Caki2 (cell line): ENCODE measurements around the gene SBK2. TPM values are rescaled to one million over a fixed set of nuclear protein-coding genes. Genes with fewer than 3 reads are reported as not detected.
A peak's percentile ranks its signal among the peaks of the same experiment; 100 is the strongest.

Experiments
- DNase-seq: peaks from one replicate; pipeline ENCODE4 v3.0.0-alpha.2; 2015; ENCODE audit warnings: low read depth
- in situ Hi-C: cut with HindIII; loops from 2 replicates; pipeline ENCODE4 v1.10.0; 2016; ENCODE audit warnings: low sequenced_read_pairs, low pct_unique_long_range_greater_than_20kb, mixed read lengths
- total RNA-seq: library from RNA; depleted of rRNA; stranded (reverse); fragments of >200 nt; shearing (Covaris generic); gene quantifications from 2 replicates; pipeline ENCODE4 v1.2.3, GENCODE V29; 2014; ENCODE audit warnings: low replicate concordance

The SBK2 gene
- total RNA-seq, 1 experiment from 2014 or later = not detected

DNA sequence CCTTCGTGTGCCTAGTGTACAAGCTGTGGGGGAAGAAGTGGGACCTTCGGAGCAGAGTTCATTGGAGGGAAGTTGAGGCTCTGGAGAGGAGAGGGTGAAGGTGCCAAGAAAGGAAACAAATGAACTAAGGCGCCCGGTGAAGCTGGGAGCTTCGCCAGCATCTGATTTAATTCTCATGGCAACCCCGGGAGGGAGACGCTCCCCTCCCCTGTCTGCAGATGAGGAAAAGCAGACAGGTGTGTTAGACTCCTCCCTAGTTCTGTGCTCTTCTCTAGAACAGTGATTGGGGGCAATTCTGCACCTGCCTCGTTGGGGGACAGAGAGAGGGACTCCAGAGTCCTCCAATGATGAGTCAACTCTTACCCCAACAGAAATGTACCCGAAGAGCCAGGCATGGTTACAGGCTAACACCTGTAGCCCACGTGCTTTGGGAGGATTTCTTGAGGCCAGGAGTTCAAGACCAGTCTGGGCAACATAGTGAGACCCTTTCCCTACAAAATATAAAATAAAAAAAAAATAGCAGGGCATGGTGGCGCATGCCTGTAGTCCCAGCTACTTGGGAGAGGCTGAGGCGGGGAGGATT lies 44.5 kb downstream of the SBK2 start:
- in situ Hi-C loops = no loop called here
- DNase-seq = no peak

DNA sequence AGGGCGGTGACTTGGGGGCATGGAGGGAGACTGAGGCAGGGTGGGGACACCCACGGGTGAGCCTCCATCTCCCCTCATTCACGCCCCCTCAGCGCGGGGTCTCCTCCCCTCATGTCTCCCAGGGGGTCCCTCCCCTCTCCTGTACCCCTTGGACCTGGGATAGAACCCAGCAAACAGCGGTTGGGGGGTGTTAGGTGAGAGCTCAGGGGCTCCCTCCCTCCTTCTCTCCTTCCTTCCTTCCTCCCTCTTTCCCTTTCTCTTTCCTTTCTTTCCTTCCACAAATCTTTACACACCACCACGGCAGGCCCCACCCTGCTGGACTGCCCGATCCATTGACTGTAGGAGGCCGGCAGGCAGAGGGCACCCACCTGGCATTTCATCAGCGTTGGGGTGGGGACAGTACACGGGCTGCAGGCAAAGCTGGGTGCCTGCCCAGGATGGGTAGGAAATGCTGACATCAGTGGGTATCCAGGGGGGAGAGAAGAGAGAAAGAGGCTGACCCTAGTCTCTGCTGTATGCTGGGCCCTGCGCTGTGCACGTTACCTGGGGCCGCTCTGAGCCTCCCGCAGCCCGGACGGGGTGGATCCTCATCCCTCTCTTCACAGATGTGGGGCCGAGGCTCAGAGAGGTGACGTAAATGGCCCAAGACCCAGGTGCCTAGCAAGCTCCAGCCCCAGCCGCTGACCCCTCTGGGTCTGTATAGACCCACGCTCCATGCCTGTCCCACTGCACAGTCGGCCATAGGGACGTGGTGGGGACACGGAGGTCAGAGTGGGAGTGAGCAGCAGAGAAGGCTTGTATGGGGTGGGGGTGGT lies 45.2 kb downstream of the SBK2 start:
- in situ Hi-C loops = no loop called here

DNA sequence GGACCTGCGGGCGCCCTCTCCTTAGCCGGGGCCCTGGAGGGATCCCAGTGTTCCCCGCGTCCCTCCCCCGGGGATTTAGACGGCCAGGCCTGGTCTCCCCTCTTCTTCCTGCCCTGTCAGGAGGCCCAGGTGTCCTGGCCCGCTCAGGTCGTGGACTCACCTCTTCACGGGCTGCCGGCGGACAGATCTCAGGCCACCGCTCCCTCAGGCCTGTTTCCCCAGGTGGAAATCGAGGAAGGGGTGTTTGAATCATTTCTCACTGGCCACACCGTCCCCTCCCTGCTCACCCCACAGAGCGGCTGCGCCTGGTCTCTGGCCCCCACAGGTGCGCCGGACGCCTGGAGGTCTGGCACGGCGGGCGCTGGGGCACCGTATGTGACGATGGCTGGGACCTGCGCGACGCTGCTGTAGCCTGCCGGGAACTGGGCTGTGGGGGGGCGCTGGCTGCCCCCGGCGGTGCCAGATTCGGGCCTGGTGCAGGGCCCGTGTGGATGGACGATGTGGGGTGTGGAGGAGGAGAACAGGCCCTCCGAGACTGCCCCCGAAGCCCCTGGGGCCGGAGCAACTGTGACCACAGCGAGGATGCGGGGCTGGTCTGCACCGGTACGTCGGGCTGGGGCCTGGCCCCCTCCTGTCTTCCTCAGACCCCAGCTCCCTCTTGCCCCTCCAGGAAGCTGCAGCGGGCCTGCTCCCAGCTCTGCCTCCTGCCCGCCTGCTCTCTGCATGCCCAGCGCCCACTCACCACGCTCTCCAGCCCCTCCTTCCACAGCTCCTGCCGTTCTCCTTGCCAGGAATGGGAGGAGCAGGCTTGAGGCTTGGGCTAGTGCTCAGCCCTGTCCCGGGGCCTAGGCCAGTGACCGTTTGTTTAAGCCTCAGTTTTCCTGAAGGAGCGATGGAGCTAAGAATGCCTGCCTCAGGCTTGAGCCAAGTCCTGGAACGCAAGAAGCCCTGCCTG lies 46.2 kb downstream of the SBK2 start:
- no peak for DNase-seq
- in situ Hi-C loops = no loop called here

More for the DNA sequence above, 45.2 kb downstream of the SBK2 start:
- no peak for DNase-seq

DNA sequence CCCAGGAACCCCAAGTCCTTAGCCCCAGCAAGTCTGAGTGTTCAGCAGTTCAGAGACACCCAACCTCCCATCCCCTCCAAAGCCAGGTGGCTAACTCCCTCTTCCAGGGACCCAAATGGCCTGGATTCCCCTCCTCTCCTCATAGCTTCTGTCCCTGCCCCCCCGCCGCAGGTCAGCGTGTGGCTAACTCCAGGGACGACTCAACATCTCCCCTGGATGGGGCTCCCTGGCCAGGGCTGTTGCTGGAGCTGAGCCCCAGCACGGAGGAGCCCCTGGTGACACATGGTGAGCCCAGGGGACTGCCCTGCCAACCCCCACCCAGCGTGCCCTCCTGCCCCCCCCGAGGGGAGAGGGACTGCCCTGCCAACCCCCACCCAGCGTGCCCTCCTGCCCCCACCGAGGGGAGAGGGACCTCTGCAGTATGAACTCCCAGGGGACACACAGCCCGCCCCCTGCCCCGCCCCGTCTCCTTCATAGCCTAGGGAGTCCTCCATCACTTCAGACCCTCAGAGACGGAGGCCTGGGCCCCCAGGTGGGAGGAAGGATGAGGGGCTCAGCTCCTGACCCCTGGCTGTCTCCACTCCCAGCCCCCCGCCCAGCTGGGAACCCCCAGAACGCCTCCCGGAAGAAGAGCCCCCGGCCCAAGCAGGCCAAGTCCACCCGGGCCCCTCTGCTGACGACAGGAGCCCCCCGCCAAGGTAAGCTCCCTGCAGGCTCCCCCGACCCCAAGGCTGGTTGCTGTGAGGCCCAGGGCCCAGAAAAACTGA lies 47.0 kb downstream of the SBK2 start:
- in situ Hi-C loops = no loop called here
- DNase-seq = no peak

DNA sequence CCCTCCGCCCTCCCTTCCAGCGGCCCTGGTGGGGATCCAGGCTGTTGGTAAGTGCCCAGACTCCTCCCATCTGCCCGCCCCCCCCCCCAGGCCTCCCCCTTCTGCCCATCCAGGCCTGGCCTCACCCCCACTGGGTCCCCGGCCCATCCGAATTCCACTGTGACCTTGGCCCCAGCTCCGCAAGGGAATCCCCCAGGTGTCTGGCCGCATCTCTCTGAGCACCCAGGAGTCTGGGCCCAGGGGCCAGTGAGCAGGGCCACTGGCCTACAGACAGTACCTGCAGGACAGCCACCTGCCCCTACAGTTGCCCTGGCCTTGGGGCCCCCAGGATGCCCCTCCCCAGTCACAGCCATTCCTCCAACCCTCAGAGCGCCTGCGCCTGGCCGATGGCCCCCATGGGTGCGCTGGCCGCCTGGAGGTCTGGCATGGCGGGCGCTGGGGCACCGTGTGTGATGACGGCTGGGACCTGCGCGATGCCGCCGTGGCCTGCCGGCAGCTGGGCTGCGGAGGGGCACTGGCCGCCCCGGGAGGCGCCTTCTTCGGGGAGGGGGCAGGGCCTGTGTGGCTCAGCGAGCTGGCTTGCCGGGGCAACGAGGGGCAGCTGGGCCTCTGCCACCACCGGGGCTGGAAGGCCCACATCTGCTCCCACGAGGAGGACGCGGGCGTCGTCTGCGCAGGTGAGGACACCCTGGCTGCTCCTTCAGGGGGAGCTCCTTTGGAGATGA lies 47.8 kb downstream of the SBK2 start:
- in situ Hi-C loops = no loop called here
- no peak for DNase-seq

DNA sequence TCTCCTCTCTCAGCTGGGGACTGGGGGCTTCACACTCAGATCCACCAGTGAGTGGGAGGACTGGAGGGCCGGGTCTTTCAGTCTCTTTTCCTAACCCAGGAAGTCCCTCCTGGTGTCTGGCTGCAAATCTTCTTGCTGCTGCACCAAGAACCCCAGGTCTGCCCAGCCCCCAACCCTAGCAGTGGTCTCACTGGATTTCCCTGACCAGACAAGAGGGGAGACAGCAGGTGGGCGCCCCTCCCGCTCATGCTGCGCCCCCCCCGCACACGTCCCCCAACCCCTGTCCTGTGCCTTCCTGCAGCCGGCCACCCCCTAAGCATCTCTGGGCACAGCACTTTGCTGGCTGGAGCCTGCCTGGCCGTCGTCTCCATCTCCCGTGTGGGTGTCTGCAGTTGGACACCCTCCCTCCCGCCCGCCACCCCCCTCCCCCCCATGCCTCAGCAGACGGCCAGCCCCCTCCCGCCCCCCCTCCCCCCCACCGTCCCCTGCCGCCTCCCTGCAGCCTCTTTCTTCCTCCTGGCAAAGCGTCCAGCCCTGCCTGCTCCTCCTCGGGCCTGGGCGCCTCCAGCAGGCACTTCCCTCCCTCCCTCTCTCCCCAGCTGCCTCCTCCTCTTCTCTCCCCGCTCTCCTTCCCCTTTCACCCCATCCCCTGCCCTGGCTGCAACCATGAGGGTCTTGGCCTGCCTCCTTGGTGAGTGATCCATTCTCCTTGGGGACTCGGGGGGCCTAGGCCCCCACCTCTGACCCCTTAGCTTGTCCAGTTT lies 48.8 kb downstream of the SBK2 start, which contains the start of gene SSC5D:
Gene SSC5D (plus strand): TSS at position 513 of the 764 bp plus-strand sequence. CDS start 154 bp downstream, at position 667.
- no peak for DNase-seq

DNA sequence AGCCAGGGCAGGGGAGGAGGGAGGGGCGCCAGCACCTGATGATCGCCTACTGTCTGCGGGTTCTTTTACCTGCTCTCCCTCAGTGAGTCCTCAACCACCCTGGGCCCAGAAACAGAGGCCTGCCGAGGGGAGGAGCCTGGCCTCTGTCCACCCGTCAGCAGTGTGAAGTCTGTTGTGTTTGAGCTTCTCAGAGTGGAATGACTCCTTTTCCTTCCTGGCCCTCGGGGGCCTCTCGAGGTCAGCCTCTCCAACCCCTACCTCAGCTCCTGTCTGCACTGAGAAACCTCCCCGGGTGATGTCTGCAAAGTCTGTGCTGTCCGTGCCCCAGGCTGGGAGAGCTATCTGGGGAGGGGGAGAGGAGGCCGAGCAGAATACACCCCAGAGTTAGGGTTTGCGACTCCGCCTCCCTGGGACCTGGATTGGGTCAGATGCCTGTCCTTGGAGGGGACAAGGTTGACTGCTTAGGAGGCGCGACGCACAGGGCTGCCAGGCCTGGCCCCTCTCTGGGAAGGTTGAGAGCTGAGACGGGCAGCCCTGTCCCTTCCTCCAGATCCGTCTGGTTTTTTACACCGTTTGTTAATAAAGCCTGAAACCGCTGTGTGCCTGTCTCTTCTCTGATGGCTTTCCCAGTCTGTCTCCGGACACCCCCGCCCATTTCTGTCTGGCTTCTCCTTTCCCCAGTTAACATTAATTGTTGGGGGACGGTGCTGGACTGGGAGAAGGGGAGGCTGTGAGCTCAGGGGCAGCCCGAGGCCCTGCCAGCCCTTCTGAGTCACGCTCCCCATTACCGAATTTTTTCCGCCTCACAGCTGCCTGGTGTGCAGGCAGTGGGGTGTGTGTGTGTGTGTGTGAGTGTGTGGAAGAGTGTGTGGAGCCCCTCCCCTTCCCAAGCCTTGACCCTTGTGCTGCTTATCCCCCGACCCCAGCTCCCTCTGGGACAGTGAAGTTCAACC lies 49.7 kb downstream of the SBK2 start:
- DNase-seq = peak; percentile 79
- in situ Hi-C loops = no loop called here

More for the DNA sequence above, 48.8 kb downstream of the SBK2 start, which contains the start of gene SSC5D:
- in situ Hi-C loops = no loop called here

DNA sequence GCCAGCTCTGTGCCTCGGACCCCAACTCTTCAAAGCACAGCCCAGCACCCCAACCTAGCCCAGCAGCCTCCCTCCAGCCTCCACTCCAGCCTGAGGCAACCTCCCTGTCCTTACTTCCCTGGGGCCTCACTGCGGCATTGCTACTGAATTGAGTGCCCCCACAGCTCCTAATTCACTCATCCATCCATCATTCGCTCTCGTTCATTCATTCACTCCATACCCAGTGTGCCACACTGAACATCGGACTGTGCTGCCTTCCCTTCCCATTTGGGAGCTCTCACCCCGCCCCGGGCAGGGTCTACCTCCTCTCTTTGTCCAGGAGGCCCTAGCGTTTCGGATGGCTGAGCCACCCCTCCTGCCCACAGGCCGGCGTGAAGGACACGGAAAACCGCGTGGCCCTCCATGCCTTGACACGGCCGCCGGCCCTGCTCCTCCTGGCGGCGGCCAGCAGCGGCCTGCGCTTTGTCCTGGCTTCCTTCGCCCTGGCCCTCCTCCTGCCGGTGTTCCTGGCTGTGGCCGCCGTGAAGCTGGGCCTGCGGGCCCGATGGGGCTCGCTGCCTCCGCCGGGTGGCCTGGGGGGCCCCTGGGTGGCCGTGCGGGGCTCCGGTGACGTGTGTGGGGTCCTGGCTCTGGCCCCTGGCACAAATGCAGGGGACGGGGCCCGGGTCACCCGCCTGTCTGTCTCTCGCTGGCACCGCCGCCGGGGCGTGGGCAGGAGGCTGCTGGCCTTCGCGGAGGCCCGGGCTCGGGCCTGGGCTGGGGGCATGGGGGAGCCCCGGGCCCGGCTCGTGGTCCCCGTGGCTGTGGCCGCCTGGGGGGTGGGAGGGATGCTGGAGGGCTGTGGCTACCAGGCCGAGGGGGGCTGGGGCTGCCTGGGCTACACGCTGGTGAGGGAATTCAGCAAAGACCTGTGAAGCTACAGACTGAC lies 50.6 kb downstream of the SBK2 start:
- DNase-seq = peak; percentile 36
- in situ Hi-C loops = no loop called here

DNA sequence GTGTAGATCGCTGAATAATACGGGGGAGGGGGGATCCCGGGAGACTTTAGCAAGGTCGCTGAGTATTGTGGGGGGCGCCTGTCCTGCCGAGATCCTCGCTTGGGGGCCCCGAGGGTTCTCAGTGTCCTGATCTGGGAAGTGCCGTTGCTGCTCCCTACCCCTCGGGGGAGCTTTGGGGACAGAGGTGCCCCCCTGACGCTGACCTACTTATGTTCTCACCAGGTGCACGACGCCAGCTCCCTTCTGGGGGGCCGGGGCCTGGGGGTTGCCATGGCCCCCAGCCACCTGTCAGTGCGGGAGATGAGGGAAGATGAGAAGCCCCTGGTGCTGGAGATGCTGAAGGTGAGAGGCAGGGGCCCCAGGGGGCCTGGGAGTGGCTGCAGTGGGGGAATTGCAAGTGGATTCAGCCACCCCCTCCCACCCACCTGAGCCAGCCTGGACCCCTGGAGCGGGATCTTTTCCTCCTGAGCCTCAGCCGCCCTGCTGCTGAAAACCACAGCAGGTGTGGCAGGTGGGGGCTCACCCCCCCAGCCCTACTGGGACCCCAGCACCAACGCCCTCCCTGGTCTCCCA lies 51.4 kb downstream of the SBK2 start:
- in situ Hi-C loops = no loop called here
- DNase-seq = no peak

DNA sequence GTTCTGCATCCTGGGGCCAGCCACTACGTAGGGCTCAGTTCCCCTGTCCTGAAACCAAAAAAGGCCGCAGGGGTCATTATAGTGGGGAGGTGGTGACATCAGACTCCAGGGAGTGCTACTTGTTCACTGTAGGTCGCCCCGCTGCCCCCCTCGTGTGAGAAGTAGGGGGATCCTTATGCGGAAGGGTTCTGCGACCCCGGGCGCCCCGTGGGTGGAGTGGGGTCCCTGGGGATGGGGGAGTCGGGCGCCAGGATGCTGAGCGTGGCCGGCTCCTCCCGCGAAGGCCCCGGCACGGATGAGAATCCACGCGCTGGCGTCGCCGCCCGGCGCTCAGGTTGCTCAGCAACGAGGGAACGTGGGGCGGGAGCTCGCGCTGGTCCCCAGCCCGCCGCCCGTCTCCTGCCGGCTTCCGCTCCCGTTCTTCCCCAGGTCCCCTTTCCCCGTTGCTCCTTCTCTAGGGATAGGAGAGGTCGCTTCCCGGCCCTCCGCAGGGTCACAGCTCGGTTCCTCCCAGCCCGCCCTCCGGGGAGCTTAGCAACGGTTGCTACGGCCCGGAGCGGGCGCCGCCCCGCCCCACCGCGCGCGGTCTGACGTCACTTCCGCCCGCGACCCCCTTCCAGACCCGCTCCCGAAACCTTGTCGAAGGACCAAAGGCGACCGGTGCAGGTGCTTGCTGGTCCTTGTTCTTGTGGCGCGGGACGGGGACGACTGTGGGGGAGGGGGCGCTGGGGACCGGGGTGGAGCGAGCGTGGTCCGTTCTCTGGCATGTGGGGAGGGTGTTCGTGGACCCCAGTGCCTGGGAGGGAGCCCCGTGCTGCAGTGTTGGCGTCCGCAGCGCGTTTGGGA lies 52.1 kb downstream of the SBK2 start, which contains the start of gene NAT14:
Gene NAT14 (plus strand): TSS at position 596 of the 846 bp plus-strand sequence. CDS start 521 bp downstream, outside the sequence.
- in situ Hi-C loops = no loop called here
- DNase-seq = peak; percentile 74

DNA sequence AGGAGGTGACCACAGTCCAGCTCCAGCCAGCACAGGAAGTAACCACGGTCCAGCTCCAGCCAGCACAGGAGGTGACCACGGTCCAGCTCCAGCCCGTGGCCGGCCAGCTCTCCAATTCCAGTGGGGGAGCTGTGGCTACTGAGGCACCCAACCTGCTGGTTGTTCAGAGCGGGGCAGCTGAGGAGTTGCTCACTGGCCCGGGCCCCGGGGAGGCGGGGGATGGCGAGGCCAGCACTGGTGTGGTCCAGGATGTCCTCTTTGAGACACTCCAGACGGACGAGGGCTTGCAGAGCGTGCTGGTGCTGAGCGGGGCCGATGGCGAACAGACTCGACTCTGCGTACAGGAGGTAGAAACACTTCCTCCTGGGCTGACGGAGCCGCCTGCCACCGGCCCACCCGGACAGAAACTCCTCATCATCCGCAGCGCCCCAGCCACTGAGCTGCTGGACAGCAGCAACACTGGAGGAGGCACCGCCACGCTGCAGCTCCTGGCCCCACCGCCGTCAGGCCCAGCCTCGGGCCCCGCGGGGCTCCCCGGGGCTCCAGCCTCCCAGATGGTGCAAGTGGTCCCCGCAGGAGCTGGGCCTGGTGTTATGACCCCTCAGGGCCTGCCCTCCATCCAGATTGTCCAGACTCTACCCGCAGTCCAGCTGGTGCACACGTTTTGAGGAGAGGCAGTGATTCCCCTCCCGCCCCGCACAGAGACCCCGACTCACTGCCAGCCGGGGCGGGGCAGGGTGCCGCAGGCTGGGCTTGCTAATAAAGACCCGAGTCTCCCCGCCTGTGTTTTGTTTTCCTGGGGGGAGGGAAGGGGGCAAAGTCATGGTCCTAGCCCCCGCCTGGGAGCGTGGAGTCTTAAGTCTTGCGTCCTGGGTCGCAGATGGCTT lies 53.0 kb downstream of the SBK2 start:
- DNase-seq = no peak
- in situ Hi-C loops = no loop called here

DNA sequence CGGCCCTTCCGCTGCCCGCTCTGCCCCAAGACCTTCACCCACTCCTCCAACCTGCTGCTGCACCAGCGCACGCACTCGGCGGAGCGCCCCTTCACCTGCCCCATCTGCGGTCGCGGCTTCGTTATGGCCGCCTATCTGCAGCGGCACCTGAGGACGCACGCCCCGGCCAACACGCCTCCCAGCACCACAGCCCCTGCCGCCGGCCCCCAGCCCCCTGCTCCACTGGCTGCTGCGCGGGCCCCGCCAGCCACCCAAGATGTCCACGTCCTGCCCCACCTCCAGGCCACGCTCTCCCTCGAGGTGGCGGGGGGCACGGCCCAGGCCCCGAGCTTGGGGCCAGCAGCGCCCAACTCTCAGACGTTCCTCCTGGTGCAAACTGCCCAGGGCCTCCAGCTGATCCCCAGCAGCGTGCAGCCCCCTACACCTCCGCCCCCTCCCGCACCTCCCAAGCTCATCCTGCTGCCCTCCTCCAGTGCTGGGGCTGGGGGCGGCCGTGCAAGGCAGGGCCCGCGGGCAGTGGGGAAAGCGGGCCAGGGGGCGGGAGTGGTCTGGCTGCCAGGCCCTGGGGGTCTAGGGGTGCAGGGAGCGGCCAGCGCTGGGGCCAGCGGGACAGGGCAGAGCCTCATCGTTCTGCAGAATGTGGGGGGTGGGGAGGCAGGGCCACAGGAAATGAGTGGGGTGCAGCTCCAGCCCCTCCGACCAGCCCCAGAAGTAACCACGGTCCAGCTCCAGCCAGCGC lies 53.8 kb downstream of the SBK2 start:
- DNase-seq = no peak
- in situ Hi-C loops = no loop called here
